Activated CD4-positive, alpha-beta T cell treated with anti-CD3 and anti-CD28 coated beads, Interleukin-2, amount 10 ng/mL, durations not matched to agents 7 days and 5 days (primary cell): Measurements from ENCODE around the gene MSMB. TPM values are rescaled to one million over a fixed set of nuclear protein-coding genes. Genes with fewer than 3 reads are reported as not detected.

Source experiments
- CTCF ChIA-PET: fragments of 350-600 bp; sonication (Branson Sonifier 250); formaldehyde crosslinking; loops from one replicate; lab custom pipeline; 2021; ENCODE audit warnings: antibody characterized with exemption; lab: Charles Lee
- POLR2A ChIA-PET: fragments of 350-600 bp; sonication (Branson Sonifier 250); formaldehyde crosslinking; loops from one replicate; lab custom pipeline; 2021; ENCODE audit warnings: antibody characterized with exemption; lab: Charles Lee
- DNase-seq: peaks from one replicate; pipeline ENCODE4 v3.0.0-alpha.2; 2020
- H3K27ac Mint-ChIP-seq: one replicate; pipeline ENCODE4 v1.8.0; 2021; ENCODE audit warnings: mild to moderate bottlenecking, moderate library complexity, mixed read lengths
- H3K27me3 Mint-ChIP-seq: one replicate; pipeline ENCODE4 v1.8.0; 2021; ENCODE audit warnings: mixed read lengths
- H3K36me3 Mint-ChIP-seq: one replicate; pipeline ENCODE4 v1.8.0; 2021; ENCODE audit warnings: low read depth, mixed read lengths
- H3K4me1 Mint-ChIP-seq: one replicate; pipeline ENCODE4 v1.8.0; 2021; ENCODE audit warnings: mixed read lengths
- H3K4me3 Mint-ChIP-seq: one replicate; pipeline ENCODE4 v1.8.0; 2021; ENCODE audit warnings: mild to moderate bottlenecking, moderate library complexity, mixed read lengths
- H3K9me3 Mint-ChIP-seq: one replicate; pipeline ENCODE4 v1.8.0; 2021; ENCODE audit warnings: mixed read lengths
- total RNA-seq, 2 experiments: library from RNA; stranded (reverse); gene quantifications; one replicate each; pipeline ENCODE4 v1.2.3, GENCODE V29; 2021

MSMB gene
- total RNA-seq, 2 experiments from 2014 or later = not detected

DNA sequence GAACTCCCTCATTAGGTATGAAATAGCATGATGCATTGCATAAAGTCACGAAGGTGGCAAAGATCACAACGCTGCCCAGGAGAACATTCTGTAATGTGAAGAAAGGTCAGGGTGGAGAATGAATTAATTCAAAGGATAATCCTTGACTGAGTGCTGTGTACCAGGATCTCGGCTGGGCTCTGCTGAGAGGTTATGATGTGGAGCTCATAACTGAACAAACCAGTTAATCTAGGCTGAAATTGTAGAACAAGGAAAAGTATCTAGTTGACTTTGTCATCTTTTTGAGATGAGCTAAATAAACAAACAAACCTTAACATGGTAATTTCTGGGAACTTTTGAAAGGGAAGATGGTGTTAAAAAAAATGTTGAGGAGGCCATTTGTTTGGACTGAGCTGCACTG is 6.1 kb downstream of the MSMB start:
- Mint-ChIP-seq H3K27me3 (peaks cover 14% of the 10 kb centered on the region), H3K9me3 (no peaks in the 10 kb centered on the region), H3K36me3 (no peaks in the 10 kb centered on the region), H3K4me3 (no peak overlapping the region), H3K4me1 (peaks cover 1% of the 10 kb centered on the region), H3K27ac (no peak overlapping the region)
- no peak for DNase-seq
- POLR2A ChIA-PET = no interaction called here
- CTCF ChIA-PET = interaction anchor here (0.9 kb wide), 1 partner anchor 12 kb away, joined by 3 read pairs; no protein-coding TSS in a partner anchor

DNA sequence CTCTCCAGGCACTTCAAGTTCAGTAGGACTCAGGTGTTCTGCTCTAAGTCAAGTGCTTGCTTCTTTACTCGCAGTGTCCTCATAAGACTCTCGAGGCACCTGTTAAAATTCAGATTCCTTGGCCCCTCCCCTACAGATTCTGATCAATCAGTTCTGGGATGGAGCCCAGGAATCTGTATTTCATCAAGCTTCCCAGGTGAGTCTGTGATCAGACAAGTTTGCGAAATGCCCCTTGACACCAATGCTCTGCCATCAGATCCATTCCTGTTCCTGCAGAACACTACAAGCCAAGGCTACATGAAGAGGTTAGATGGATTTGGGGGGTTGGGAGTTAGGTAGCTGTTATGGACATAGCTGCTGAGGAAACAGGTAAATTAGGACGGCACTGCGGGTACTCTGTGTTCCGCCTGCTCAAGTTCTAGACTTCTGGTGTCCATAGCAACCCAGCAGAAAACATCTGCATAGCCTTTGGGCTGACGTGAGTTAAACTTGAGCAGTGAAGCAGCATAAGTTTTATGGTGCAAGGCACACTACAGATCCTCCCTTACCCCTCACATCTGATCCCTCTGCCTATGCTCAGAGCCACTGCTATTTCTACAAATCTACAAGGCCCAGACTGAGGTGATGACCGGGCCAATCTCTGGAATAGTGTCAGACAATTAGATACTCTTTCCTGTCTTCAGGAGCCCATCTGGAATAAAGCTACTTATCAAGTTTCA is 8.8 kb downstream of the MSMB start:
- H3K27ac Mint-ChIP-seq = no peak overlapping the region
- H3K4me3 Mint-ChIP-seq = no peak overlapping the region
- DNase-seq = no peak

DNA sequence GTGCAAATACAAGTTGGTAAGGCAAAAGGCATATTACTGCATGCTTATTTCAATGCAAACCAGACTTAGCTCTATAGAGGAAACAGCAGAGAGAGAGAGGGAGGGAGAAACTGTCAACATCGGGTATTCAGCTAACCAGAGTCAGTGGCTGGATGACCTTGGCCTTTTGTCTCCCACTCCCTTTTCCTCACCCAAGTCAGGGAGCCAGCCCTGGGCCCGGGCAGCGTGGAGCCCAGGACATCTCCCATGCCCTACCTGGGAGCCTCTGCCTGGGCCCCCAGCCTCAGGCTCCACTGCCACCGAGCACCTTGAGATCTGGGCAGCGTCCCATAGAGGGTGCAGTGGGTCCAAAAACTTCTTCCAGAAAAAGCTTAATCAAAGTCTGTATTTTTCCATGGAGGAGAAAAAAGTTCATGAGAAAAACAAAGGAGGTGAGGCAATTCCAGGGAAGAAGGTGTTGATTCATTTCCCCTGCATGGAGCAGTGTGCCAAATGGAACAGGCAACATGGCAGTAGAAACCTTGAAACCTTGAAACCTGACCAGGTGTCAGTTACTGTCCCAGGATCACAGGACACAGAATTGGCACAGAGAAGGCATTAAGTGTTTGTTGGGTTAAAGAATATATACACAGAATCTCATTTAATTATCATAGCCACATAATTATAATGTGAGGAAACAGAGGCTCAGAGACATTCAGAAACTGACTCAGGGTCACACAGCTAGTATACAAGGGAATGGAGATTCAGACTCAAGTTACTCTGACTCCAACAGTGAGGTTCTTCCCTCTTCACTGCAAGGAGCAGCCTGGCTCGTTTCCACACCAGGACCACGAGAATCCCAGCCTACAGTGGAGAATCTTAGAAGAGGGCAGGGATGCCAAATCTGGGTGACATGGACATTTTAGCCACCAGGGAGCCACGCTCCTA is 9.9 kb downstream of the MSMB start:
- Mint-ChIP-seq H3K4me1 (peaks cover 11% of the 10 kb centered on the region), H3K36me3 (no peaks in the 10 kb centered on the region)
- POLR2A ChIA-PET = interaction anchor here (0.6 kb wide), 1 partner anchor 10 kb away, joined by 3 read pairs; no protein-coding TSS in a partner anchor

More for the DNA sequence above, 8.8 kb downstream of the MSMB start:
- POLR2A ChIA-PET = no interaction called here
- CTCF ChIA-PET = interaction anchor here (0.7 kb wide), 2 partner anchors 470 to 602 kb away, joined by 3 to 8 read pairs; no protein-coding TSS in a partner anchor
- H3K9me3 Mint-ChIP-seq = no peaks in the 10 kb centered on the region
- H3K27me3 Mint-ChIP-seq = peaks cover 4% of the 10 kb centered on the region
- H3K4me1 Mint-ChIP-seq = peaks cover 7% of the 10 kb centered on the region
- no peaks in the 10 kb centered on the region for H3K36me3 Mint-ChIP-seq

DNA sequence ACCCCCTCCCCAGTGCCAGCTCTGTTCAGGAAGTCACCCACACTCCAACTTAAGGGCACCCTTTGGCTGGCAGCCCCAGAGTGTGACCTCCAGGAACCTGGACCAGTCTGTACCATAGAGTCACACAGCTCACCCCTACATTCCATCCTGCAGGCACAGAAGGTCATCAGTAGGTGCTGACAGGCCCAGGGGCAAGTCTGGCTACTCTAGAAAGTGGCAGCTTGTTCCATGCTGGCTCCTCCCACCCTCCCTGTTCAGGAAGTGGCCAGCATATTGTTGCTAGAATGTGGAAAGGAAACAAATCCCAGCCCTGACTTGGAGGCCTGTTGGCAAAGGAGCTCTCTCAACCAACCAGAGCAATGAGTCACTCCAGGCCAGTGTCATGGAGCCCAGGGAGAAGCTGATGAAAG is 12.5 kb downstream of the MSMB start:
- Mint-ChIP-seq H3K27ac (no peak overlapping the region), H3K4me3 (no peak overlapping the region), H3K9me3 (no peaks in the 10 kb centered on the region), H3K4me1 (peaks cover 25% of the 10 kb centered on the region), H3K27me3 (peaks cover 3% of the 10 kb centered on the region), H3K36me3 (peaks cover 4% of the 10 kb centered on the region)
- DNase-seq = no peak
- CTCF ChIA-PET = no interaction called here
- POLR2A ChIA-PET = no interaction called here

More for the DNA sequence above, 9.9 kb downstream of the MSMB start:
- no peak overlapping the region for H3K4me3 Mint-ChIP-seq
- H3K27ac Mint-ChIP-seq = no peak overlapping the region
- peaks cover 3% of the 10 kb centered on the region for H3K27me3 Mint-ChIP-seq
- CTCF ChIA-PET = interaction anchor here (1.3 kb wide), 1 partner anchor 16 kb away, joined by 3 read pairs; no protein-coding TSS in a partner anchor
- no peaks in the 10 kb centered on the region for H3K9me3 Mint-ChIP-seq
- no peak for DNase-seq

DNA sequence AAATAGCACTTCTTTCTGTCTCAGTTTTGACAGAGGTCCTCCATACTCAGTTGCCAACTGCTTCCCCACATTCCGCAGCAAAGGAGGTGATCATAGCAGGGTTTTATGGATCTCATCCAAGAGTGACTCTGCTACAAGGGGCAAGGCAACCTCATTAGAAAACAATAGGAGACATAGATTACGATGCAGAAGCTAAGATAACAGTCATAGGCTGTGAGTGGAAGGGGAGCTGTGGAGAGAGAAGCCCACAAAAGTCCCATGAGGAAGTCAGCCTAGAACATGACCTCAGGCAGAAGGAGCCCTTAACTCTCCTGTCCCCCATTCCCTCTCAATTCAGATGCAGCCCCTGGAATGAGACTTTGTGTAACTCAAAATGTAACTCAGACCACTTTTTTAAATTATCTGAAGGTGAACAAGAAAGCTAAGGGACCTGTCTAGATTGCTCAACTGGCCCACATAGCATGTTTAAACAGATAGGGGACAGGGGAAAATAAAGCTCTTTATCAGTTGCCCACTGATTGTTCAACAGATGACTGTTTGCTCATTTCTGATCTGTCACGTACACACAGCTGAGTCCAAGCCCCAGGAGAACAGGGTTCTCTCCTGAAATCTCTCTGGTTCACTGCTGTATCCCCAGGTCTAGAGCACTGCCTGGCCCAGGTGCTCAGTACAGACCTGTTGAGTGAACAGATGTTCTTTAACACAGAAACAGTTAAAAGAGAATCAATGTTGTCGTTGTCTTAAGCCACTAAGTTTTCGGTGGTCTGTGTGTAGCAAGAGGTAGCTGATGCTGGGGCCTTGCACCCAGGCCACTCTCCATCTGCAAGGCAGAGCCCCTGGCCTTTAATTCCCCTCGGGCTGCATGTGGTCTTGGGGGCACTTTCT is 14.2 kb downstream of the MSMB start:
- peaks cover 3% of the 10 kb centered on the region for H3K27me3 Mint-ChIP-seq
- POLR2A ChIA-PET = no interaction called here

DNA sequence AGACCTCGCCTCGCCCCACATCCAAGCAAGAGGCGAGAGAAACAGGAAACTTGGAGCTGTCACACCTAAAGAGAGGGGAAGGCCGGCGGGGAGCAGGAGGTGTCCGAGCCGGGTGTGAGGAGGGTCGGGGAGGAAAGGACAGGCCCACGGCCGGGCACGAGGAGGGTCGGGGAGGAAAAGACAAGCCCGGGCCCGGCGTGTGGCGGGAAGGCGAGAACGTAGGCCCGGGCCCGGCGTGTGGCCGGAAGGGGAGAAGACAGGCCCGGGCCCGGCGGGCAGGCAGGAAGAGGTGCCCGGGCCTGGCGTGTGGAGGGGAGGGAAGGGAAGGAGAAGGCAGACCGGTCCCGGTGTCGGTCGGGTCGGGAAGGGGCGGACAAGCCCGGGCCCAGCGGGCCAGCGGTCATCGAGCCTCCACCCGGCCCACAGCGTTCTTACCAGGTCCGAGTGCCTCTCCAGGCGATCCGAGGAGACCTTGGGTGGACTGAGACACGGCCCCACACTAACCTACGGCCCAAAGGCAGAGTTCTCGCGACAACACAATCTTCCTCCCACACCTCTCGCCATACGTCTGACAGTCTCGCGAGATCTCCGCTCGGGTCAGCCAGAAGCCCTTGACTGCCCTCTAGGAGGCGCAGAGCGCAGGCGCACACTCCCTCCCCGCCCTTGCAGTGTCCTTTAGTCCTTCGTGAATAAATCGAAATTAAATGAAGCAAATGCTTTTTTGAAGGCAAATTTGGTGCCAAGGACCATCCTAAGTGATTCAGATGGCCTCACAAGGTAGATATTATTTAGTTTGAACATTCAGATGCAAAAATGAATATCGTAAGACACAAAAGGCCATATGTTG is 15.8 kb downstream of the MSMB start, which contains the start of gene NCOA4:
NCOA4 (minus strand) TSS at position 533 of the 847 bp plus-strand sequence. CDS start 13,943 bp downstream, outside the sequence.
- Mint-ChIP-seq H3K9me3 (no peaks in the 10 kb centered on the region), H3K36me3 (peaks cover 16% of the 10 kb centered on the region), H3K27ac (peak within 1 kb of the TSS; percentile 99), H3K4me3 (peak within 1 kb of the TSS; percentile 98), H3K4me1 (peaks cover 56% of the 10 kb centered on the region), H3K27me3 (no peaks in the 10 kb centered on the region)
- ChIA-PET POLR2A (no interaction called here), CTCF (interaction anchor here (0.9 to 2.2 kb wide), 2 partner anchors 10 to 574 kb away, joined by 3 to 15 read pairs; no protein-coding TSS in a partner anchor)
- peak; percentile 98 for DNase-seq

More for the DNA sequence above, 14.2 kb downstream of the MSMB start:
- peaks cover 13% of the 10 kb centered on the region for H3K36me3 Mint-ChIP-seq
- peaks cover 41% of the 10 kb centered on the region for H3K4me1 Mint-ChIP-seq
- peak overlapping the region; percentile 72 for H3K27ac Mint-ChIP-seq
- no peak for DNase-seq
- no peaks in the 10 kb centered on the region for H3K9me3 Mint-ChIP-seq
- CTCF ChIA-PET = interaction anchor here (0.6 to 1.2 kb wide), 2 partner anchors 21 to 286 kb away, joined by 3 read pairs; no protein-coding TSS in a partner anchor
- H3K4me3 Mint-ChIP-seq = no peak overlapping the region

DNA sequence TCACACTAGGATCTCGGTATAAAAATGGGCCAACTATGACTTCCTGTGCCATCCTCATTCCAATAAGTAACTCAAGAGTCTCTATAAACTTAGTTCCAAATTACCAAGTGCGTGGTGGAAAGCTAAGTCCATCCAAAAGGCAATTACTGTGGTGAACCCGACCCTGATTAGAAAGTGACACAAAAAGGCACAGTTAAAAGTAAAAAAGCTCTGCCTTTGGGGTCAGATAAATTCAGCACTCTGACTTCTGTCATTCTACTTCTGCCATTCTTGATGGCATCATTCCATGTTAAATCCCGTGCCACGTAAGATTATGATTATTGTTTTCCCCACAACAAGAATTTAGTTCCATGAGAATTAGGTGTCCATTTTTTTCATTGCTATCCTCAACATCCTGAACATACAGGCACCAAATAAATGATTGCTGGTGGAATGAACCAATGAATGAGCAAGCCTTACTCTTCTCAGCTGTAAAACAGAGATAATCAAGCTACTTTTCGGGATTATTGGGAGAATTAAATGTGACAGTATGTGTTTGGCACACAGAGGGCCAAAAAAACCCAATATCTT is 16.5 kb downstream of the MSMB start:
- Mint-ChIP-seq H3K9me3 (no peaks in the 10 kb centered on the region), H3K27ac (peak overlapping the region; percentile 99), H3K36me3 (peaks cover 16% of the 10 kb centered on the region), H3K4me1 (peaks cover 62% of the 10 kb centered on the region), H3K27me3 (no peaks in the 10 kb centered on the region), H3K4me3 (peak overlapping the region; percentile 98)
- no peak for DNase-seq
- ChIA-PET CTCF (interaction anchor here (0.9 to 2.2 kb wide), 4 partner anchors 9 to 573 kb away, joined by 3 to 15 read pairs (median 4); no protein-coding TSS in a partner anchor), POLR2A (no interaction called here)

DNA sequence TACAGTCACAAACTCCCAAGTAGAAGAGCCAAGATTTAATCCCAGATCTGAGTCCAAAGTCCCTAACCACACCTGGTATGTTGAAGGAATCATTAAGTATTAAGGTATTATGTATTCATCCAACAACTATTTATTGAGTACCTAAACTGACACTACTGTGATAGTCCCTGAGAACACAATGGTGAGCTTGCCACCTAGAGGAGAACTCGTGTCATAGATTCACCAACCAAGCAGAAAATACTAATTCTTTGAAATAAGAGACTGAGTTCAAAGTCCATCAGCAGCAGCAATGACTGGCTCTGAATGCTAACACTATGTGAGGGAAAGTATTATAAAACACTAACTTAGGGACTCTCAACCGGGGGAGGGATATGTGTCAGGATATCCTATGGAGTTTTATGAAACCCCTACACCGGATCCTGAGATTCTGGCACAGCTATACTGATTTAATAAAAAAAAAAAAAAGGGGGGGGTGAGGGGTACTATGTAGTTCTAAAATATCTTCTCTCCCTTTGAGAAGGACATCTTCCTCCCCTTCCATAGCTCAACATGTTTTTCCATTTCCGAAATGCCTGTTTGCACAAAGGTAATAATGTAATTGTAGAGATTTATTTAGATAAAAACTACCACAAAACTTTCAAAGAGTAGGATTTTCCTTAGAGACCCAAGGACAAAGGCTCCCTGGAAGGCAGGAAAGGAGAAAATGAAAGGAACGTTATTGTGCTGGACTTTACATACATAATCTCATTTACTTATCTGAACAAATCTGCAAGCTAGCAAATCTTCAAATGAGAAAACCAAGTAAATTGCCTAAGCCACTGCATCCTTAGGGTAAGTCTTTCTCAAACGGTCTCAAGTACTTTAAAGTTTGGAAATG is 17.2 kb downstream of the MSMB start:
- Mint-ChIP-seq H3K4me3 (peak overlapping the region; percentile 98), H3K36me3 (peaks cover 16% of the 10 kb centered on the region), H3K27me3 (no peaks in the 10 kb centered on the region), H3K9me3 (no peaks in the 10 kb centered on the region), H3K27ac (peak overlapping the region; percentile 99), H3K4me1 (peaks cover 69% of the 10 kb centered on the region)
- peak; percentile 59 for DNase-seq
- CTCF ChIA-PET = interaction anchor here (0.9 to 2.2 kb wide), 4 partner anchors 9 to 573 kb away, joined by 3 to 15 read pairs (median 4); no protein-coding TSS in a partner anchor
- POLR2A ChIA-PET = no interaction called here

DNA sequence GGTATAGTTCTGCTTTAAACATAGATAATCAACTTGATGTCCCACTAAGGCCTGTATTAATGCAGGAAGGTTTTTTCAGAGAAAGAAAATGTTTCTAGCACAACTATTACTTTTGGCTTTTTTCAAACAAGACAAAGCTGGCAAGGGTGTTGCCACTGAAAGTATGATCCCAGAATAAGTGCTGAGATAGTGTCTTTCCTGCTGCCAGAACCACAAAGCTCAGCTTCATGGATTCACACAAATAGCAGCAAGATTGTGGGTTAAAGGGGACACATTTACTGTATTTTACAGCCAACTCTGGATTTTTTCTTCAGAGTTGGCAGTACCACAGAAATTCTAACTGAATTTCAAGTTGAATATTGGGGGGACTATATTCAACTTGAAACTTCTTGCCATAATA is 20.0 kb downstream of the MSMB start:
- H3K4me3 Mint-ChIP-seq = no peak overlapping the region
- CTCF ChIA-PET = interaction anchor here (0.9 to 1.2 kb wide), 2 partner anchors 10 to 791 kb away, joined by 3 read pairs; no protein-coding TSS in a partner anchor
- no peak overlapping the region for H3K27ac Mint-ChIP-seq

DNA sequence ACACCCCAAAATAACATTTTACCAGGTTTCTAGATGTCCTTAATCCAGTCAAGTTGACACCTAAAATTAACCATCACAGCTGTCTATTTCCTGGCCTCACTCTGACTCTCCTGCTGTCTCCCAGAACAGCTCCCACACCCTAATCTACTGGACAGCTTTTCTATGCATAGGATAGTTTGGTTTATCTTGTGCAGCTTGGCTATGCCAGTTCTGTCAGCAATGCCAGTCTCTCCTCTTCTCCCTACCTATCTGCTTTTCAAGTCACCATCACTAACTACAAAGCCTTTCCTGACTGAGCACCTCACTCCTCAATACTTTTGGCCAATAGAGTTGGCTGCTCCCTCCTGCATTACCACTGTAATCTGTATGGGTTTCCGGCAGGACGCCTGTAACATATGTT is 20.7 kb downstream of the MSMB start:
- ChIA-PET CTCF (no interaction called here), POLR2A (no interaction called here)
- Mint-ChIP-seq H3K27me3 (no peaks in the 10 kb centered on the region), H3K36me3 (peaks cover 15% of the 10 kb centered on the region), H3K4me3 (no peak overlapping the region), H3K27ac (peak overlapping the region; percentile 43), H3K9me3 (no peaks in the 10 kb centered on the region), H3K4me1 (peaks cover 85% of the 10 kb centered on the region)
- no peak for DNase-seq

More for the DNA sequence above, 20.0 kb downstream of the MSMB start:
- Mint-ChIP-seq H3K27me3 (no peaks in the 10 kb centered on the region), H3K36me3 (peaks cover 16% of the 10 kb centered on the region), H3K4me1 (peaks cover 83% of the 10 kb centered on the region), H3K9me3 (no peaks in the 10 kb centered on the region)
- DNase-seq = no peak
- POLR2A ChIA-PET = interaction anchor here (0.8 kb wide), 1 partner anchor 10 kb away, joined by 3 read pairs; no protein-coding TSS in a partner anchor
